ENCODE measurements around the gene DCC.

The DCC gene

GRCh38 chr18:52519021-52519420 lies 179.0 kb downstream of the DCC start:
- DNase-seq = no peak

- DNase-seq = no peak
These were observed 183.6 kb downstream of the DCC start for GRCh38 chr18:52523566-52523965.

GRCh38 chr18:52531836-52532235 lies 191.8 kb downstream of the DCC start:
- no peak for DNase-seq

- DNase-seq = no peak
These were observed 196.0 kb downstream of the DCC start for GRCh38 chr18:52536039-52536438.

GRCh38 chr18:52537261-52537660 lies 197.3 kb downstream of the DCC start:
- DNase-seq = no peak

GRCh38 chr18:52541056-52541455 lies 201.1 kb downstream of the DCC start:
- DNase-seq = no peak

- no peak for DNase-seq
These were observed 204.1 kb downstream of the DCC start for GRCh38 chr18:52544086-52544485.

- no peak for DNase-seq
These were observed 206.8 kb downstream of the DCC start for GRCh38 chr18:52546686-52547346.

- DNase-seq = no peak
These were observed 213.4 kb downstream of the DCC start for GRCh38 chr18:52553441-52553840.

GRCh38 chr18:52554180-52554579 lies 214.2 kb downstream of the DCC start:
- DNase-seq = no peak

- no peak for DNase-seq
These were observed 227.4 kb downstream of the DCC start for GRCh38 chr18:52567360-52567759.

GRCh38 chr18:52569492-52569891 lies 229.5 kb downstream of the DCC start:
- DNase-seq = no peak

GRCh38 chr18:52570975-52571374 lies 231.0 kb downstream of the DCC start:
- DNase-seq = no peak

- DNase-seq = no peak
These were observed 232.3 kb downstream of the DCC start for GRCh38 chr18:52572036-52573000.

- no peak for DNase-seq
These were observed 237.8 kb downstream of the DCC start for GRCh38 chr18:52577795-52578194.

GRCh38 chr18:52582061-52582460 lies 242.1 kb downstream of the DCC start:
- no peak for DNase-seq

GRCh38 chr18:52582516-52582915 lies 242.5 kb downstream of the DCC start:
- DNase-seq = no peak

- no peak for DNase-seq
These were observed 248.9 kb downstream of the DCC start for GRCh38 chr18:52588931-52589330.

- no peak for DNase-seq
These were observed 256.9 kb downstream of the DCC start for GRCh38 chr18:52596748-52597435.

- no peak for DNase-seq
These were observed 258.9 kb downstream of the DCC start for GRCh38 chr18:52598921-52599320.

GRCh38 chr18:52602820-52603219 lies 262.8 kb downstream of the DCC start:
- DNase-seq = no peak

GRCh38 chr18:52605345-52605744 lies 265.3 kb downstream of the DCC start:
- DNase-seq = no peak

- no peak for DNase-seq
These were observed 268.0 kb downstream of the DCC start for GRCh38 chr18:52607985-52608384.

Data from cortex of kidney (tissue), 1 donor.